Omental fat pad (tissue), 4 donors: ENCODE results near the gene IGSF21. TPM values are rescaled to one million over a fixed set of nuclear protein-coding genes. Genes with fewer than 3 reads are reported as not detected.

Experiments used
- ATAC-seq: fragments of 150-250 bp; one replicate; pipeline ENCODE4 v1.9.1; 2016; ENCODE audit warnings: mild to moderate bottlenecking, moderate library complexity; ENCODE audit not compliant: low FRiP score
- DNase-seq: peaks from one replicate; pipeline ENCODE4 v3.0.0-alpha.2; 2019; ENCODE audit warnings: low spot score
- total RNA-seq, 4 donors: library from RNA; depleted of rRNA; stranded (reverse); fragments of >200 nt; gene quantifications; one replicate each; pipeline ENCODE4 v1.1.0, GENCODE V29; 2016
- TF ChIP-seq, protein P1 (sequence below), 3 donors: fragments of 450-650 bp; IDR thresholded peaks; one replicate each; pipeline ENCODE4 v1.5.1; 2016 to 2017; ENCODE audit warnings: antibody characterized with exemption in 3 of 3, mild to moderate bottlenecking in 3 of 3, moderate library complexity in 2 of 3

Gene IGSF21
- total RNA-seq, 4 donors from 2014 or later = 0.56 to 7.8 (median 7.4) TPM; not detected in 1

GRCh38 chr1:18192974-18193373, 85.4 kb downstream of the IGSF21 start:
- ATAC-seq = no peak
- DNase-seq = no peak
- TF ChIP-seq, protein P1, sequence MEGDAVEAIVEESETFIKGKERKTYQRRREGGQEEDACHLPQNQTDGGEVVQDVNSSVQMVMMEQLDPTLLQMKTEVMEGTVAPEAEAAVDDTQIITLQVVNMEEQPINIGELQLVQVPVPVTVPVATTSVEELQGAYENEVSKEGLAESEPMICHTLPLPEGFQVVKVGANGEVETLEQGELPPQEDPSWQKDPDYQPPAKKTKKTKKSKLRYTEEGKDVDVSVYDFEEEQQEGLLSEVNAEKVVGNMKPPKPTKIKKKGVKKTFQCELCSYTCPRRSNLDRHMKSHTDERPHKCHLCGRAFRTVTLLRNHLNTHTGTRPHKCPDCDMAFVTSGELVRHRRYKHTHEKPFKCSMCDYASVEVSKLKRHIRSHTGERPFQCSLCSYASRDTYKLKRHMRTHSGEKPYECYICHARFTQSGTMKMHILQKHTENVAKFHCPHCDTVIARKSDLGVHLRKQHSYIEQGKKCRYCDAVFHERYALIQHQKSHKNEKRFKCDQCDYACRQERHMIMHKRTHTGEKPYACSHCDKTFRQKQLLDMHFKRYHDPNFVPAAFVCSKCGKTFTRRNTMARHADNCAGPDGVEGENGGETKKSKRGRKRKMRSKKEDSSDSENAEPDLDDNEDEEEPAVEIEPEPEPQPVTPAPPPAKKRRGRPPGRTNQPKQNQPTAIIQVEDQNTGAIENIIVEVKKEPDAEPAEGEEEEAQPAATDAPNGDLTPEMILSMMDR (IDR thresholded peaks at IDR 0.05) = no peak

- no peak for DNase-seq
- TF ChIP-seq, protein P1 (IDR thresholded peaks at IDR 0.05) = no peak
- ATAC-seq = no peak
These were observed 89.7 kb downstream of the IGSF21 start for GRCh38 chr1:18197299-18197698.

- no peak for DNase-seq
- ATAC-seq = no peak
- TF ChIP-seq, protein P1 (IDR thresholded peaks at IDR 0.05) = no peak
These were observed 90.7 kb downstream of the IGSF21 start for GRCh38 chr1:18198260-18198659.

DNA sequence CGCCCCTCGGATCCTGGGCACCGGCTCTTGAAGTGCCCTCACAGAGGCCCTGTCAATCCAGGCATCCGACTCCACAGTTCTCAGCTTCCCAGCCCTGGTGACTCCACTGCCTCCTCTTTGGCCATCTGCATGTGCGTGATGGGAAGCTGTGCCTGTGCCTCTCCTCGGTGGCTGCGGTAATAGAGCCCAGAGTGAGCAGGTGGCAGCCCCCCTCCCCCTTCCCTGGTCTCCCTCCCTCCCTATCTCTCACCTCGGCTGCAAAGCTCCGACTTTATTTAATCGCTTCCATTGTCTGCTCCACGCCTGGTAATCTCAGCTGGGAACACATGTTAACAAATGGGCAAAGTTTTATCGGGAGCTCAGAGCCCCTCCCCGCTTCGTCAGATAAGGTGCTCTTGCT, 91.9 kb downstream of the IGSF21 start:
- no peak for ATAC-seq
- DNase-seq = no peak
- TF ChIP-seq, protein P1 (IDR thresholded peaks at IDR 0.05) = no peak

GRCh38 chr1:18200136-18200717, 92.6 kb downstream of the IGSF21 start:
- no peak for DNase-seq
- TF ChIP-seq, protein P1 (IDR thresholded peaks at IDR 0.05) = no peak
- ATAC-seq = no peak

DNA sequence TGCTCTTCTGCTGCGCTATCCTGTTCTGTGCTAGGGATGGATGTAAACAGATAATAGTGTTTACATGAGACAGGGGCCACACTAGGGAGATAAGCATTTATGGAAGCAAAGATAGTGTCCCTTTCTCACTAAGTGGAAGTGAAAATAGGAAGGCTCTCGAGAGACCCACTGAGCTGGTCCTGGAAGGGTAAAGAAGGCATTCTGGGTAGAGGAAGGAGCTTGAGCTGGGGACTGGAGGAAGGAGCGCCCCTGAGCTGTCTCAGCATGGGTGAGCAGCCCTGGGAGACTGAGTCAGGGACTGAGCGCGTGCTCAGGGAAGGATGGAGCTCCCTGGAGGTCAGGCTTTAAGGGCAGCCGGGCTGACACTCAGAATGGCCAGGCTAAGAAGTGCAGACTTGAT, 93.3 kb downstream of the IGSF21 start:
- DNase-seq = no peak
- no peak for ATAC-seq
- TF ChIP-seq, protein P1 (IDR thresholded peaks at IDR 0.05) = no peak

DNA sequence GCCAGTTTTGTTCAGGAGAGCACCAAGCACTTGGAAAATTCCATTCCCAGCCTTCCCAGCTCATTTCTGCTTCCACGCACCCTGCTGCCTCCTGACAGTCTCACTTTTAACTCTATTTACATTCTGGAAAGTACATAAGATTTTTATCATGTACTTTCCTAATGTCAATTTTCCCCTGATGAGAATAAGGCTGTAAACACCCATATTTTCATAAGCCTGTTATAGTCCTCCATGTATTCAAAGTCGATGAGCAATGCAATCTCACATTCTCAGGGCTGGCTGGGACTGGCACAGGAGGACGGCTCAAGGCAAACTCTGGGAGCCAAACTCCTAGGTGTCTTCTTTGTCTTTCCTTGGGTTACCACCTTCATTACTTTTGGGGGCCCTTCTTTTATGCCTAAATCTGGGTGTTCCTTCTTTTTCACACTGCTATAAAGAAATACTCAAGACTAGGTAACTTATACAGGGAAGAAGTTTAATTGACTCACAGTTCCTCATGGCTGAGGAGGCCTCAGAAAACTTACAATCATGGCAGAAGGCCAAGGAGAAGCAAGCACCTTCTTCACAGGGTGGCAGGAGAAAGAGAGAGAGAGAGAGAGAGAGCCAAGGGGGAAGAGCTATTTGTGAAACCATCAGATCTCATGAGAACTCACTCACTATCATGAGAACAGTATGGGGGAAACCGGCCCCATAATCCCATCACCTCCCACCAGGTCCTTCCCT, 94.6 kb downstream of the IGSF21 start:
- TF ChIP-seq, protein P1 (IDR thresholded peaks at IDR 0.05) = no peak
- DNase-seq (no peak), ATAC-seq (no peak)
